Motor neuron (in vitro differentiated cells): ENCODE data around the gene SLC7A6OS. TPM values are rescaled to one million over a fixed set of nuclear protein-coding genes. Genes with fewer than 3 reads are reported as not detected.

Source experiments
- total RNA-seq, 8 experiments: library from RNA; unstranded; fragments of 300-600 nt; gene quantifications; 2 replicates each; pipeline versions ENCODE4 v1.2.3 to v1.2.4, GENCODE V29; 2022

The SLC7A6OS gene
- total RNA-seq, 8 experiments from 2014 or later: 12.7 to 29.4 (median 17.9) TPM

Other genes starting within 250 kb of the SLC7A6OS start
- 10 to 100 TPM; 14.0 to 27.0 (median 19.1) TPM for gene NFATC3, start 225.6 kb downstream of the SLC7A6OS start, total RNA-seq
- gene ESRP2, start 74.8 kb downstream of the SLC7A6OS start, total RNA-seq: 1 to 10 TPM in 3 of 8 experiments, under 1 TPM in 5; 0.33 to 4.6 (median 0.73) TPM
- gene PLA2G15, start 65.6 kb downstream of the SLC7A6OS start, total RNA-seq: 10 to 100 TPM in 3 of 8 experiments, 1 to 10 TPM in 5; 8.3 to 25.1 (median 9.5) TPM
- gene SLC7A6, start 46.4 kb downstream of the SLC7A6OS start, total RNA-seq: 10 to 100 TPM in 7 of 8 experiments, 1 to 10 TPM in 1; 7.5 to 36.4 (median 13.5) TPM
- gene PRMT7, start 73 bp upstream of the SLC7A6OS start, total RNA-seq: 10 to 100 TPM; 28.3 to 76.4 (median 37.3) TPM
- 10 to 100 TPM in 5 of 8 experiments, 1 to 10 TPM in 2, under 1 TPM in 1; 0.51 to 28.4 (median 20.1) TPM for gene SMPD3, start 137.6 kb upstream of the SLC7A6OS start, total RNA-seq
- gene ZFP90, start 228.3 kb upstream of the SLC7A6OS start, total RNA-seq: 10 to 100 TPM in 7 of 8 experiments, 1 to 10 TPM in 1; 2.2 to 53.2 (median 43.8) TPM